DOHH2 (cell line): Measurements from ENCODE around the gene IPO5.

Source experiments
- H3F3A ChIP-seq: fragments of 200-600 bp; sonication (generic), shearing (Covaris generic); 2 replicates; pipeline ENCODE4 v1.6.0; 2016; ENCODE audit warnings: antibody characterized with exemption, mild to moderate bottlenecking; ENCODE audit not compliant: control insufficient read depth, insufficient read depth
- H3K27ac ChIP-seq: fragments of 200-600 bp; sonication (generic); 2 replicates; pipeline ENCODE4 v1.5.1; 2014; ENCODE audit warnings: low read depth, mild to moderate bottlenecking, low read length, moderate library complexity
- H3K27me3 ChIP-seq: fragments of 200-600 bp; sonication (generic); 2 replicates; pipeline ENCODE4 v1.6.1; 2014; ENCODE audit warnings: mild to moderate bottlenecking, low read length, mixed read lengths; ENCODE audit not compliant: control insufficient read depth
- H3K36me3 ChIP-seq: fragments of 200-600 bp; sonication (generic); 2 replicates; pipeline ENCODE4 v1.6.1; 2014; ENCODE audit warnings: mild to moderate bottlenecking, low read length, moderate library complexity, mixed read lengths; ENCODE audit not compliant: control insufficient read depth
- H3K4me1 ChIP-seq: fragments of 200-600 bp; sonication (generic); 2 replicates; pipeline ENCODE4 v1.6.1; 2014; ENCODE audit warnings: mild to moderate bottlenecking, low read length, mixed read lengths; ENCODE audit not compliant: control insufficient read depth
- H3K4me2 ChIP-seq: fragments of 200-600 bp; sonication (generic); 2 replicates; pipeline ENCODE4 v1.6.0; 2014; ENCODE audit warnings: mild to moderate bottlenecking, low read length, moderate library complexity
- H3K4me3 ChIP-seq: fragments of 200-600 bp; sonication (generic); 2 replicates; pipeline ENCODE4 v1.5.1; 2014; ENCODE audit warnings: mild to moderate bottlenecking, low read length, mixed read lengths
- H3K79me2 ChIP-seq: fragments of 200-600 bp; sonication (generic); 2 replicates; pipeline ENCODE4 v1.6.1; 2014; ENCODE audit warnings: mild to moderate bottlenecking, low read length, mixed read lengths; ENCODE audit not compliant: control insufficient read depth
- H3K9me2 ChIP-seq: fragments of 200-600 bp; sonication (generic); replicated peaks from 2 replicates; pipeline ENCODE4 v1.6.1; 2014; ENCODE audit warnings: mild to moderate bottlenecking, low read length, mixed read lengths; ENCODE audit not compliant: control insufficient read depth
- H3K9me3 ChIP-seq: fragments of 200-600 bp; sonication (generic); 2 replicates; pipeline ENCODE4 v1.6.1; 2014; ENCODE audit warnings: antibody characterized with exemption, low read length, mixed read lengths; ENCODE audit not compliant: control insufficient read depth, insufficient read depth
- H4K20me1 ChIP-seq: fragments of 200-600 bp; sonication (generic); 2 replicates; pipeline ENCODE4 v1.6.0; 2014; ENCODE audit warnings: low read depth, mild to moderate bottlenecking, antibody characterized with exemption, low read length, moderate library complexity; ENCODE audit not compliant: control insufficient read depth, insufficient read depth
- EZH2phosphoT487 ChIP-seq: fragments of 200-600 bp; sonication (generic); IDR thresholded peaks from 2 replicates; pipeline ENCODE4 v1.6.1; 2017; ENCODE audit warnings: borderline replicate concordance, mild to moderate bottlenecking, antibody characterized with exemption, low read length, moderate library complexity, mixed read lengths
- TF ChIP-seq, protein P1 (sequence below): fragments of 200-600 bp; sonication (generic); IDR thresholded peaks from one replicate; pipeline ENCODE4 v1.5.1; 2014; ENCODE audit warnings: antibody characterized with exemption, mild to moderate bottlenecking, low read depth, low read length; ENCODE audit not compliant: poor library complexity, severe bottlenecking

IPO5 gene

DNA sequence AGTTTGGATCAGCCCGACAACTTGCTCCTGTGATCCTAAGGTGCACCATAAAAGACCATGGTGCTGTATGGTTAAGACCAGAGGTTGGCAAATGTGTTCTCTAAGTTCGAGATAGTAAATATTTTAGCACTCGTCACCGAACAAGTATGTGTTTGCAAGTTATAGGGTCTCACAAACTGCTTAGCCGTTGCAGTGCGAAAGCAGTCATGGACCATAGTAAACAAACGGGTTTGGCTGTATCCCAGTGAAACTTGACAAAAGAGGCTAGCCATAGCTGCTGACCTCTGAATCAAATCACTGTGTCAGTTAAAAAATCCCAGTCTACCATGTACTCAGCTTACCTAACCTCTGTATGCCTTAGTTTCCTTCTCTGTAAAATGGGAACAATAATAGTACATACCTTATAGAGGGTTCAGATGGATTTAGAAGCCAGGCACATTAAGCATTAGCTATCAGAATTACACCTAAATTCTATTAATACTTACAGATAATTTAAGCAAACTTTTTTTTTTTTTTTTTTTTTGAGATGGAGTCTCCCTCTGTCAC is 72.1 kb downstream of the IPO5 start:
- Histone ChIP-seq H3F3A (peaks cover 4% of the 10 kb centered on the region; the same call in 1 of the 2 replicates), H3K27me3 (no peaks in the 10 kb centered on the region), H3K36me3 (peaks cover 37% of the 10 kb centered on the region), H3K4me1 (peaks cover under 1% of the 10 kb centered on the region; the same call in 1 of the 2 replicates), H4K20me1 (peaks cover 3% of the 10 kb centered on the region; the same call in 1 of the 2 replicates), H3K9me2 (no peaks in the 10 kb centered on the region), H3K27ac (no peak overlapping the region), H3K4me3 (no peak overlapping the region), H3K9me3 (no peaks in the 10 kb centered on the region), H3K4me2 (no peak overlapping the region), H3K79me2 (no peaks in the 10 kb centered on the region)
- TF ChIP-seq, protein P1, sequence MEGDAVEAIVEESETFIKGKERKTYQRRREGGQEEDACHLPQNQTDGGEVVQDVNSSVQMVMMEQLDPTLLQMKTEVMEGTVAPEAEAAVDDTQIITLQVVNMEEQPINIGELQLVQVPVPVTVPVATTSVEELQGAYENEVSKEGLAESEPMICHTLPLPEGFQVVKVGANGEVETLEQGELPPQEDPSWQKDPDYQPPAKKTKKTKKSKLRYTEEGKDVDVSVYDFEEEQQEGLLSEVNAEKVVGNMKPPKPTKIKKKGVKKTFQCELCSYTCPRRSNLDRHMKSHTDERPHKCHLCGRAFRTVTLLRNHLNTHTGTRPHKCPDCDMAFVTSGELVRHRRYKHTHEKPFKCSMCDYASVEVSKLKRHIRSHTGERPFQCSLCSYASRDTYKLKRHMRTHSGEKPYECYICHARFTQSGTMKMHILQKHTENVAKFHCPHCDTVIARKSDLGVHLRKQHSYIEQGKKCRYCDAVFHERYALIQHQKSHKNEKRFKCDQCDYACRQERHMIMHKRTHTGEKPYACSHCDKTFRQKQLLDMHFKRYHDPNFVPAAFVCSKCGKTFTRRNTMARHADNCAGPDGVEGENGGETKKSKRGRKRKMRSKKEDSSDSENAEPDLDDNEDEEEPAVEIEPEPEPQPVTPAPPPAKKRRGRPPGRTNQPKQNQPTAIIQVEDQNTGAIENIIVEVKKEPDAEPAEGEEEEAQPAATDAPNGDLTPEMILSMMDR = no peak
- no peak for TF ChIP-seq EZH2phosphoT487

GRCh38 chr13:98026457-98026857 is 73.0 kb downstream of the IPO5 start:
- Histone ChIP-seq H3K4me3 (no peak overlapping the region), H3K9me3 (no peaks in the 10 kb centered on the region), H3F3A (no peaks in the 10 kb centered on the region; the same call in 1 of the 2 replicates), H3K36me3 (peaks cover 28% of the 10 kb centered on the region), H3K4me2 (no peak overlapping the region), H3K9me2 (no peaks in the 10 kb centered on the region), H4K20me1 (peaks cover 3% of the 10 kb centered on the region; the same call in 1 of the 2 replicates), H3K27me3 (no peaks in the 10 kb centered on the region), H3K4me1 (peaks cover 8% of the 10 kb centered on the region; the same call in 1 of the 2 replicates), H3K27ac (no peak overlapping the region), H3K79me2 (no peaks in the 10 kb centered on the region)
- TF ChIP-seq EZH2phosphoT487 = no peak
- TF ChIP-seq, protein P1 = no peak

GRCh38 chr13:98032168-98032567 is 78.7 kb downstream of the IPO5 start:
- Histone ChIP-seq H4K20me1 (no peaks in the 10 kb centered on the region), H3K4me2 (no peak overlapping the region), H3K27ac (no peak overlapping the region), H3K79me2 (no peaks in the 10 kb centered on the region), H3K4me1 (peaks cover 8% of the 10 kb centered on the region; the same call in 1 of the 2 replicates), H3K4me3 (no peak overlapping the region), H3F3A (no peaks in the 10 kb centered on the region), H3K9me3 (no peaks in the 10 kb centered on the region), H3K36me3 (no peaks in the 10 kb centered on the region), H3K27me3 (no peaks in the 10 kb centered on the region), H3K9me2 (no peaks in the 10 kb centered on the region)
- TF ChIP-seq, protein P1 = no peak
- TF ChIP-seq EZH2phosphoT487 = no peak
